Astrocyte of the cerebellum (primary cell): ENCODE results near the gene PRICKLE2.

Source experiments
- DNase-seq: peaks from one replicate; pipeline ENCODE4 v3.0.0-alpha.2; 2011; ENCODE audit warnings: low read depth
- H3K4me3 ChIP-seq: 2 replicates; pipeline ENCODE4 v1.5.1; 2011; ENCODE audit warnings: mild to moderate bottlenecking, low read depth, low read length, moderate library complexity
- in situ Hi-C: cut with HindIII; loops from 2 replicates; pipeline ENCODE4 v1.10.0; 2017; ENCODE audit warnings: low sequenced_read_pairs
- TF ChIP-seq, protein P1 (sequence below): IDR thresholded peaks from 2 replicates; pipeline ENCODE4 v1.5.1; 2012; ENCODE audit warnings: low read length, low read depth, moderate library complexity, mild to moderate bottlenecking; ENCODE audit errors: missing control alignments

The PRICKLE2 gene

DNA sequence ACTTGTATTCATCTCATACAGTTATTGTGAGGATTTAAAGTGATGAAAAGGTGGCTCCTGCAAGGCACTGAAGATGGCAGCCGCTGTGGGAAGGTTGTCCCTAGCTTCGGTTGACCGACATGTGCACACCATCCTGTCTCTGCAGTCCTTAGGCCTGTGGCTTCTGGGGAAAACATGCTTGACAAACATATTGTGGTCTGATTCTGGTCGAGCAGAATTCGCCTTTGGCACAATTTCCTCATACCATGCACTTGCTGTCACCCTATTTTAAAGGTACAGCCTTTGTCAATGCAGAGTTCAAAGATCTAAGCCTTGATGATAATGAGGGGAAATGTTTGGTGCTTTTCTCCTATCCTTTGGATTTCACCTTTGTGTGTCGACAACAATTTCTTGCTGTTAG, 50.9 kb downstream of the PRICKLE2 start:
- H3K4me3 ChIP-seq: no peak overlapping the region
- no peak for DNase-seq
- TF ChIP-seq, protein P1, sequence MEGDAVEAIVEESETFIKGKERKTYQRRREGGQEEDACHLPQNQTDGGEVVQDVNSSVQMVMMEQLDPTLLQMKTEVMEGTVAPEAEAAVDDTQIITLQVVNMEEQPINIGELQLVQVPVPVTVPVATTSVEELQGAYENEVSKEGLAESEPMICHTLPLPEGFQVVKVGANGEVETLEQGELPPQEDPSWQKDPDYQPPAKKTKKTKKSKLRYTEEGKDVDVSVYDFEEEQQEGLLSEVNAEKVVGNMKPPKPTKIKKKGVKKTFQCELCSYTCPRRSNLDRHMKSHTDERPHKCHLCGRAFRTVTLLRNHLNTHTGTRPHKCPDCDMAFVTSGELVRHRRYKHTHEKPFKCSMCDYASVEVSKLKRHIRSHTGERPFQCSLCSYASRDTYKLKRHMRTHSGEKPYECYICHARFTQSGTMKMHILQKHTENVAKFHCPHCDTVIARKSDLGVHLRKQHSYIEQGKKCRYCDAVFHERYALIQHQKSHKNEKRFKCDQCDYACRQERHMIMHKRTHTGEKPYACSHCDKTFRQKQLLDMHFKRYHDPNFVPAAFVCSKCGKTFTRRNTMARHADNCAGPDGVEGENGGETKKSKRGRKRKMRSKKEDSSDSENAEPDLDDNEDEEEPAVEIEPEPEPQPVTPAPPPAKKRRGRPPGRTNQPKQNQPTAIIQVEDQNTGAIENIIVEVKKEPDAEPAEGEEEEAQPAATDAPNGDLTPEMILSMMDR: no peak
- in situ Hi-C loops: no loop called here

DNA sequence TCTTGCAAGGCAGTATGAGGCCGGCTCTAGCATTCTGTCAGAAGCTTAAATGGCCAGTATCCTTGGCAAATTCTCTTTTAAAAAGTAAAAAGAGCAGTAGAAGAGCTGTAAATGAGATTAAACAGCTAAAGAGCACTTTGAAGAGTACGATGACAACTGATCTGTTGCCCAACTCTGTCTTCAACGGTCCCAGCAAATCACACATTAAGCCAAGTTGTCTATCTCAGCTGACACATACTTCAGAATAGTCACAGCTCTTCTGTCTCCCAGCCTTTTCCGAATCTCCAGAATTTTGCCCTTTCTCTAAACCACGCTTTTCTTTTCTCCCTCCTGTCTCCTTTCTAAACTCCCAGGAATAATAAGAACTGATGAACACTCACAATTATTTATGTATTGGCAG, 51.7 kb downstream of the PRICKLE2 start:
- no peak overlapping the region for H3K4me3 ChIP-seq
- DNase-seq: no peak
- in situ Hi-C loops: no loop called here
- TF ChIP-seq, protein P1: no peak

DNA sequence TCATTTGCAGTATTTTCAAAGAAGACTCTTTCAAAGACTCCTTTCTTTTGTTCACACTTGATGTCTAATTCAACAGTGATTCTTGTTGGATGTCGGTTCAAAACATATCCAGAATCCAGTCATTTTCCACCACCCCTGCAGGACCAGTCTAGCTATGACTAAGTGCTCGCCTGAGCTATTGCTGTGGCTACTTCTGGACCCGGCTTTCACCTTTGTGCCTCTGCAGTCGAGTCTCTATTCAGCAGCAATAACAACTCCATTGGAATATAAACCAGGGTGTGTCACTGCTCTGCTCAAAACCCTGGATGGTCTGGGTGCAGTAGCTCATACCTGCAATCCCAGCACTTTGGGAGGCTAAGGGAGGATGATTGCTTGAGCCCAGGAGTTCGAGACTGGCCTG, 55.0 kb downstream of the PRICKLE2 start:
- in situ Hi-C loops: no loop called here
- TF ChIP-seq, protein P1: no peak
- no peak for DNase-seq
- no peak overlapping the region for H3K4me3 ChIP-seq

DNA sequence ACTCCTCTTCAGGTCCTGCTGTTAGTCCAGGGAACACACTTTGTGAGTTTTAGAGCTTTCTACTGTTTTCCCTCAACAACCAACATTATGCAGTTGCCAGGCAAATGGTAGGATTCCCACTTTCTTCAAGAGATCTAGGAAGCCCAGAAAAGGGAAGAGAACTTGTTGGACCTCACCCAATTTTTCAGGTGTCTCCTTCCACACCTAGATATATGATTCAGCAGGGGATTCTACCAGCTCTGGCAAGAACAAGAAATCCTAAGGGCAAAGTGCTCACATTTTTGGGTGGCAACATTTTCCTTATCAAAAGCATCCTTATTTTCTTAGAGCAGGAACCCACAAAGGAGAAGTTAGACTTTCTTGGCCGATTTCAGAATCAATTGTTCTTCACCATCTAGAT, 57.4 kb downstream of the PRICKLE2 start:
- no peak overlapping the region for H3K4me3 ChIP-seq
- no peak for DNase-seq
- in situ Hi-C loops: no loop called here
- TF ChIP-seq, protein P1: no peak

DNA sequence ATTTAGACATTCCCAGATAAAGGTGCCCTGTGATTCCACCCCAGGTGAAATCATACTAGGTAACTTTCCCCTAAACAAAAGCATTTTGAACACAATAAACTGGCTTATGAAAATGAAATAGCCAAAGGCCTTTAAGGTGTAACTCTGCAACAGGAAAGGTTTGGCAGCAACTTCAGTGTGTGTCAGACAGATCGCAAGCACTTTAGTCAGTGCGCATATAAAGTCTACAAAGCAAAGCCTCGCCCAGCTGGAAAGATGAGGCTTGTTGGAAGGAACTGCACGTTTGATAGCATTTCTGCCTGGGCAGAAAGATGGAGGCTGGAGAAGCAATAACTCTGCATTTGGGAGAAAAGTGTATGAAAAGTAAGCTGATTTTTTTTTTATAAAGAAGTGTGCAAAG, 57.9 kb downstream of the PRICKLE2 start:
- DNase-seq: no peak
- TF ChIP-seq, protein P1: no peak
- in situ Hi-C loops: no loop called here
- no peak overlapping the region for H3K4me3 ChIP-seq

DNA sequence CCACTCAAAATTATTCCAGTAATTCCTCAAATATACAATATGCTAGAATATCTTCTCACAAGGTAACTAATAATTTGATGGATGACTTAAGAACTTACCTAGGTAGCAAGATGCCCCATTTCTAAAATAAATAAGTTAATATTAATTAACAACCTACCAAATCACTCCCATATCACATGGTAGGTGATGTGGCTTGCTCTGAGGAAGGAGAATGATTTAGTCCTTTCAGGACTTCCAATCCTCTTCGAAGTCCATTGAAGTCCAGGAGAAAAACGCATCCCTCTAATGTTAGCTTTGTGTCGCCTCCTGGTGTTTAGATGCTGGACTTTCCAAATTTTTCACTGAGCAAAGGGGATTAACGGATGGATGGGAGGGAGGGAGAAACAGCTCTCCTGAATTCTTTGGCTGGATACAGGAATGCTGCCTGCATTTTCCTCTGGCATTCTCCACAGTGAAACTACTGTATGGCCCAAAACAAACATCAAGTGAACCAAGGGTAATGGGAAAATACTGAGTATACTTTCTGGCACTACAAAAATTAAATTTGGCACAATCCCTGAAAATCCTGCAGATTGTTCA, 58.6 kb downstream of the PRICKLE2 start:
- H3K4me3 ChIP-seq: no peak overlapping the region
- in situ Hi-C loops: no loop called here
- TF ChIP-seq, protein P1: peak; percentile 45
- DNase-seq: peak; percentile 53

DNA sequence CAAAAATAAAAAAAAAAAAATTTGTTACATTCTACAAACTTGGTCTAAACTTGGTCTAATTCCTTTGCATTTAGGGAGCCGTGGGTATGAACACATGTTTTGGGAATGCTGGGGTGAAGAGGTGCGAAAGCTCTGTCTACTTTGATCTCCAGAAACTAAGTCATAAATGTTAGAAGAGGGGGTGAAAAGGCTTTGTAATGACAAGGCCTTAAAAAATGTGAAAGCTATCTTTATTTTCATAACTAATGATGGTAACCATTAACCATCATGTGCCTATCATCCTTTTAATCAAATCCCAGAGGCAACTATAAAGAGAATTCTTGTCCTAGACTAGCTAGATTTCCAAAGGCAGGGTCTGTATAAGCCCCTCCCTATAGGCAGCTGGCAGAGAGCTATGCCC, 60.9 kb downstream of the PRICKLE2 start:
- no peak overlapping the region for H3K4me3 ChIP-seq
- in situ Hi-C loops: no loop called here
- DNase-seq: no peak
- TF ChIP-seq, protein P1: no peak
